Activated naive CD4-positive, alpha-beta T cell treated with anti-CD3 and anti-CD28 coated beads, Interleukin-2, amount 50 U/mL, for 16 hours (primary cell): ENCODE data around the gene SYNJ2.
"Not testable (repeated sequence)": the region's sequence is repeated elsewhere in the genome, so short reads cannot be mapped to it uniquely, and the experiment has no call there.

Experiments
- DNase-seq: peaks from one replicate; pipeline ENCODE4 v3.0.0-alpha.2; 2020

The SYNJ2 gene, protein sequence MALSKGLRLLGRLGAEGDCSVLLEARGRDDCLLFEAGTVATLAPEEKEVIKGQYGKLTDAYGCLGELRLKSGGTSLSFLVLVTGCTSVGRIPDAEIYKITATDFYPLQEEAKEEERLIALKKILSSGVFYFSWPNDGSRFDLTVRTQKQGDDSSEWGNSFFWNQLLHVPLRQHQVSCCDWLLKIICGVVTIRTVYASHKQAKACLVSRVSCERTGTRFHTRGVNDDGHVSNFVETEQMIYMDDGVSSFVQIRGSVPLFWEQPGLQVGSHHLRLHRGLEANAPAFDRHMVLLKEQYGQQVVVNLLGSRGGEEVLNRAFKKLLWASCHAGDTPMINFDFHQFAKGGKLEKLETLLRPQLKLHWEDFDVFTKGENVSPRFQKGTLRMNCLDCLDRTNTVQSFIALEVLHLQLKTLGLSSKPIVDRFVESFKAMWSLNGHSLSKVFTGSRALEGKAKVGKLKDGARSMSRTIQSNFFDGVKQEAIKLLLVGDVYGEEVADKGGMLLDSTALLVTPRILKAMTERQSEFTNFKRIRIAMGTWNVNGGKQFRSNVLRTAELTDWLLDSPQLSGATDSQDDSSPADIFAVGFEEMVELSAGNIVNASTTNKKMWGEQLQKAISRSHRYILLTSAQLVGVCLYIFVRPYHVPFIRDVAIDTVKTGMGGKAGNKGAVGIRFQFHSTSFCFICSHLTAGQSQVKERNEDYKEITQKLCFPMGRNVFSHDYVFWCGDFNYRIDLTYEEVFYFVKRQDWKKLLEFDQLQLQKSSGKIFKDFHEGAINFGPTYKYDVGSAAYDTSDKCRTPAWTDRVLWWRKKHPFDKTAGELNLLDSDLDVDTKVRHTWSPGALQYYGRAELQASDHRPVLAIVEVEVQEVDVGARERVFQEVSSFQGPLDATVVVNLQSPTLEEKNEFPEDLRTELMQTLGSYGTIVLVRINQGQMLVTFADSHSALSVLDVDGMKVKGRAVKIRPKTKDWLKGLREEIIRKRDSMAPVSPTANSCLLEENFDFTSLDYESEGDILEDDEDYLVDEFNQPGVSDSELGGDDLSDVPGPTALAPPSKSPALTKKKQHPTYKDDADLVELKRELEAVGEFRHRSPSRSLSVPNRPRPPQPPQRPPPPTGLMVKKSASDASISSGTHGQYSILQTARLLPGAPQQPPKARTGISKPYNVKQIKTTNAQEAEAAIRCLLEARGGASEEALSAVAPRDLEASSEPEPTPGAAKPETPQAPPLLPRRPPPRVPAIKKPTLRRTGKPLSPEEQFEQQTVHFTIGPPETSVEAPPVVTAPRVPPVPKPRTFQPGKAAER (N-terminal part only)

DNA sequence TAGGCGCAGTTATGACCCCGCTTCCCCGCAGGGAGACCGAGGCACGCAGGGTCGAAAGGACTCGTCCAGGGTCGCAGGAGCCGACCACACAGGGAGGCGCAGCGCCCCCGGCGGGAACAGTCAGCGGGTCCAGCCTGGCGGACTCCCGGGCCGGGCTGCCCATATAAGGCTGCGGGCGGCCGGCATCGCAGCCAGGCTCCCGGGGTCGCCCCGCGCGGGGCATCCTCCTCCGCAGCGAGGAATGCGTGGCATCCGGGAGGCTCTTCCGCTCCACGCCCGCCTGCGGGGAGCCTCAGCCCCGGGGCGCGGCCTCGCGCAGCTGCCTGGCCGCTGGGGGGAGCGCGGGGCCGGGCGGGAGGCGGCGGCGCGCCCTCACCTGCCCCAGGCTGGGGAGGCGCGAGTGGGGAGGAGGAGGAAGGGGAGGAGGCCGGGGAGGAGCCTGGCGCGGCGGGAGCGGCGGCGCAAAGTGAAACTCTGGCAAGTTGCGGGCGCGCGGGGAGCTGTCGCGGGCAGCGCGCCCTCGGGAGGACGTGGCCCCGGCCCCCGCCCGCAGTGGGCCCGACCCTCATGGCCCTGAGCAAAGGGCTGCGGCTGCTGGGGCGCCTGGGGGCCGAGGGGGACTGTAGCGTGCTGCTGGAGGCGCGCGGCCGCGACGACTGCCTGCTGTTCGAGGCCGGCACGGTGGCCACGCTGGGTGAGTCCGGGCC lies at the start of gene SYNJ2:
TSS of gene SYNJ2 (plus strand) at position 469 of the 707 bp plus-strand sequence. CDS start at position 568, 99 bp downstream.
- peak; percentile 81 for DNase-seq

DNA sequence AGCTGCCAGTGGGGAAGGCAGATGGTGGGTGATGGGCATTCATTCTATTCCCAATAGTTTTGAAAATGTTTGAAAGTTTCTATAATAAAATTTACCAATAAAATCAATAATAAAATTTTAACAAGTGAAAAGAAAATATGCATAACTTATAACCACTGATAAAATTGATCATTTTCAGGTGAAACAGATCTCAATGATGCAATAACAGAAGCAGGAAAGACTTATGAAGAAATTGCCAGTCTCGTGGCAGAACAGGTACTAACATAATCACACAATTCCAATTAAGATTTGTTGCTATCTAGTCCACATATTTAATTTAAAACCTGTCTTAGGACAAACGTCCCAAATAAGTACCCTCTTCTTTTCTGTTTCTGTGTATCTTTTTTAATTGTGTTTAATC lies 45.9 kb upstream of the SYNJ2 start:
- no peak for DNase-seq

DNA sequence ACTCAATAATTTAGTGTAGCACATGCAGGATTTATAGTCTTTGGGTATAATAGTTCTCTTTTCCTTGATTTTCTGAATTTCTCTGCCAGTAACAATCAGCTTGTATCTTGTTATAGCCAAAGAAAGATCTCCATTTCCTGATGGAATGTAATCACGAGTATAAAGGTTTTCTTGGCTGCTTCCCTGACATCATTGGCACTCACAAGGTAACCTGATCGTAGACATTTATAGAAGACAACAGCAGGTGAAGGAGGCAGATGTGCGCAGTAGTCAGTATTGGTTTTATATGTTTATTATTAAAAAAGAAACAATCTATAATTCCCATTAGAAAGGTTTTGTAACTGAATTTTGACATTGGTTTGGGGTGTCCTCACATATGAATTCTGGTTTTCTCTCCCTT lies 44.3 kb upstream of the SYNJ2 start:
- DNase-seq: no peak

DNA sequence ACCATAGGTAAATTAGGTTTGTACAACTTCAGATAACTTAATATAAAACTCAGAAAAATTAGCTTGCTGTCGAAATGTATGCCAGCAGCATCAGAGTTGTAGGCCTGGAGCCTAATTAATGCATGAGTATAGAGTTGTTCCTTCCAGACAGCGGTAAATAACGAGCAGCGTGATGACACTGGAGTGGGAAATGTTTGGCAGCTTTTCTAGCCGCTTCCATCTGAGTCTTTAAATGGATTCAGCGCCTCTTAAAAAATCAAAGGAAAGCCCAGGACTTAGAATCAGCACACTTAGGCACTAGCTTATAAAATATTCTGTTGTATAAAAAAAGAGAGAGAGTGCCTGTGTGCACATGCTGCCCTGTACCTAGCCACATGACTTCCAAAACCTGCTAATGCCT lies 43.7 kb upstream of the SYNJ2 start:
- DNase-seq: no peak

DNA sequence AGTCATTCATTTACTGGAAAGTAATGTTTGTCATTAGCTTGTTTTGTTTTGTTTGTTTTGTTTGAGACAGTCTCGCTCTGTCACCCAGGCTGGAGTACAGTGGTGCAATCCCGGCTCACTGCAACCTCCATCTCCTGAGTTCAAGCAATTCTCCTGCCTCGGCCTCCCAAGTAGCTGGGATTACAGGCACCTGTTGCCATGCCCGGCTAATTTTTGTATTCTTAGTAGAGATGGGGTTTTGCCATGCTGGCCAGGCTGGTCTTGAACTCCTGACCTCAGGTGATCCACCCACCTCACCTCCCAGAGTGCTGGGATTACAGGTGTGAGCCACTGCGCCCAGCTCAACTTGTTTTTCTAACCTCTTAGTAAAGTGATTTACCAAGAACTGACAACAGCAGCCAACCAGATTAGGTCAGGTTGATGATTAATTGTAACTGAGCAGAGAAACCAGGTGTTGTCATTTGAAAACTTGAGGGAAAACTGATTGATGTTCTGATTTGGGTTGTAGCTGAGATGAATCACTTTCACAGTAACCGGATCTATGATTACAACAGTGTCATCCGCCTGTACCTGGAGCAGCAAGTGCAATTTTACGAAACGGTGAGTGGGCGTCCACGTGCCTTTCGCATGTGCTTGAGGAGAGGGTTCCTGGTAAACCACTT lies 41.2 kb upstream of the SYNJ2 start:
- DNase-seq: peak; percentile 64

DNA sequence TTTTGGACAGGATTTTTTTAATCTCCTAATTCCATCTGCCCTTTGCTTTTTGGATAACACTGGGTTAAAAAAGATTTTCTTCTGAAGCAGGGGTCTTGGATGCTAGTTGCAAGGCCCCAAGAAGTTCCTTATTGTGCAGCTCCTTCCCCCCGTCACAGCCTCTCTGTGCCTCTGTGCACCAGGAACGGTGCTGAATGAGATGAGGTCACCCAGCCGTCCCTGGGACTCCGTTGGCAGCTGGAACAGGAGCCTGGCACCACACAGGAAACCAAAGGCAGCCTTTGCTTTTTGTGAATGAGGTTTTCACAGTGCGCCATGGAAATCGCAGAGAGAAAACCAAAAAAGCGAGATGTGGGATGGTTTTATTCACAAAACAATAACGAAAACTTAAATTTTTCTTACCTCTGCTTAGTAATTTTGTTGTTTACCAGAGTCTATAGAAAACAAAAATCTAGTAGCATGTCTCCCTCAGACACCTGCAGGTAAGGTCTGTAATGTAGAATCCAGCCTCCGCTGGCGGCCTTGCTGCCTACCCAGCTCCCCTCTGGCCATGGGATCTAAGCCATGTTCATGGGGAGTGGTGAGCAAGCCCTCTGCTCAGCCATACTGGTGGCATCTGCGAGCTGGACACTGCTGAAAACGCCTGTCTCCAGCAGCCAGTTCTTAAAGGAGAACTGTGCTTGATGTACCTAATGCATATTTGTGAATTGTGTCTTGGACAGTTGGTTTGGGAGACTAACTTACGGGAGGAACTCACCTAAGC lies 40.4 kb upstream of the SYNJ2 start:
- no peak for DNase-seq

DNA sequence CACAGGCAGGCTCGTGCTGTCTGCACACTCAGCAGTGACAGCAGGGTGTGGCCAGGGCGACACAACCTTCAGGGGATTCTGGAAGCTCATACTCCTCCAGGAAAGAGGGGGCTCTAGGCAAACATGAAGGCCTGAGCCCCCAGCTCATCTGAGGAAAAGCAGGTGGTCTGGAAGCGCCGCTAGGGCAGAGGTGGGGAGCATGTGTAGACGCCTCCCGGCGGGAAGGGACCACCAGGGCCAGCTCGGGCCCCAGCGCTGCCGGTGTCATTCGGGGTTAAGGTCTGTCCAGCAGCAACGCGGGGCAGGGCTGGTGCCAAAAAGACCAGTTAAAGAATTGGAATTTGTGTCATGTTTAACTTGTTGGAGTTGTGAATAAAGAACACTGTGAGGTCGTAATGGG lies 39.3 kb upstream of the SYNJ2 start:
- DNase-seq: no peak

DNA sequence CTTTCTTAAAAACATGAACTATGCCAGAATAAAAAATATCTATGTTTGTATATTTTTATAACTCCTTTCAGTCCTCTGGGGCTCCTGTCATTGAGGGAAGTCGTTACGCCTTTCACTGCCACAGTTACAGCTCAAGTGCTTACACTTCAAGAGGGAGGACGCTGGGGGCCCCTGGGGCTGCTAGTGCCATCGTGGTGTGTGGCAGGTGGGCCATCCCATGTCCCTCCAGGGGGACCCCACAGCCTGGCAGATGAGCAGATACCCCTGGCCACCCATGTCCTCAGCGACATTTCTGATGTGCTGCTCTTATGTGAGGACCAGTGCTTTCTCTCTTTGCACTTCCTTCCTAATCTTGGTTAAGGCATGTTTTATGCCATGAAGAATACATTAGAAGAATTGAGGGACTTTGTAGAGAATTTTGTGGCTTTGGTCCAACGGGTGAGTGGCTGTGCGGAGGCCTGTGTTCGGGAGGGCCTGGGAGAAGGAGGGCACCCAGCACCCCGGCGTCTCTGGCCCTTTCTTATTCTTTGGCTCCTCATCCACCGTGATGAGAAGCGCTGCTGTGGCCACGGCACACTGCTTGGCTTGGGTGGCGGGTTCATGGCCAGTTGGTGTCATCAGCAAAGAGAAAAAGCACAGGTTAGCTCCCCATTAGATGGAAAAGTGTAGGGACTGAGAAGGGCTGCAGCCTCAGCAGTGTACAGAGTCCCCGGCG lies 38.3 kb upstream of the SYNJ2 start:
- DNase-seq: no peak

DNA sequence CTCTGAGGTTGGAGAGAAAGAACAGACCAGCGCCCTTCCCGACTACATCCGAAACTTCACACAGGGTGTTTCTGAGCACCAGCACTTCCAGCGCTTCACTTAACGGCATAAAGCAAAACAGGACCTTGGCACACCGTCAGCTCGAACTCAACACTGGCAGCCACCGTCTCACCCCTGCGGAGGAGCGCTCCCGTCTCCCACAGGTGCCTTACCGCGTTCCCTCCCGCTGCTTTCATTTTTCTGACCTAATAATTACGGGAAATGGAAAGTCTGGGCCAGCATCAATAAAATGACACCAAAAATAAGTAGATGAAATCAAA lies 37.7 kb upstream of the SYNJ2 start:
- DNase-seq: no peak

DNA sequence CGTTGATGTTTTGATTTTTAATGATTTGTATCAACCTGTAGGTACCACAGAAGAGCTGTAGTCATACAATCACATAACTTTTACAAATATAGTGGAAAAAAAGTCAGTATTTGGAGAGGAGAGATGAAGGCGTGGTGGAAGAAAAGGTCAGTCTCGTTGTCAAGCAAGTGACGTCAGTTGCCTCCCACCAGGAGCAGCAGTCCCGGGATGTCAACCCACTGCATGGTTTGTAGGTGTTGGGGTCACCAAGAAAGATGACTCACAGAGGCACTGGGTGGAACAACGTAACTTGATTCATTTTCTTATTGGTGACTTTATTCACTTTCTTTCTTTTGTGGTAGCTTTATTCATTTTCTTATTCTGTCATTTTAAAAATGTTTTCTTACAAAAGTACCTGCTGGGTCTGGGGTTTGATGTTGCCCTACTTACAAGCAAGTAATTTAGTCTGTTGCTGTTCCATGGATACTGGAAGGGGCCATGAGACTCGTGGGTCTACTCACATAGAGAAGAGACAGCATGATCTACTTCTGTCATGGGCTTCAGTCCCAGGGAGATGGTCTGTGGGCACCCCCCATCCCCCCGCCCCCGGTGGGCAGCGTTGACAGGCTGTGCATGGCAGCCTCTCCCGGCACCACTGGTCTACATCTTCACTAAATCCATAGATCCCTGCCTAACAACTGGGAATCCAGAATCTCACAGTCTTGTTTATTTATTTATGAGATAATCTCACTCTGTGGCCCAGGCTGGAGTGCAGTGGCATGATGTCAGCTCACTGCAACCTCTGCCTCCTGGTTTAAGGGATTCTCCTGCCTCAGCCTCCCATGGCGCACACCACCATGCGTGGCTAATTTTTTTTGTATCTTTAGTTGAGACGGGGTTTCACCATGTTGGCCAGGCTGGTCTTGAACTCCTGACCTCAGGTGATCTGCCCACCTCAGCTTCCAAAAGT lies 36.4 kb upstream of the SYNJ2 start:
- peak; percentile 37 for DNase-seq

DNA sequence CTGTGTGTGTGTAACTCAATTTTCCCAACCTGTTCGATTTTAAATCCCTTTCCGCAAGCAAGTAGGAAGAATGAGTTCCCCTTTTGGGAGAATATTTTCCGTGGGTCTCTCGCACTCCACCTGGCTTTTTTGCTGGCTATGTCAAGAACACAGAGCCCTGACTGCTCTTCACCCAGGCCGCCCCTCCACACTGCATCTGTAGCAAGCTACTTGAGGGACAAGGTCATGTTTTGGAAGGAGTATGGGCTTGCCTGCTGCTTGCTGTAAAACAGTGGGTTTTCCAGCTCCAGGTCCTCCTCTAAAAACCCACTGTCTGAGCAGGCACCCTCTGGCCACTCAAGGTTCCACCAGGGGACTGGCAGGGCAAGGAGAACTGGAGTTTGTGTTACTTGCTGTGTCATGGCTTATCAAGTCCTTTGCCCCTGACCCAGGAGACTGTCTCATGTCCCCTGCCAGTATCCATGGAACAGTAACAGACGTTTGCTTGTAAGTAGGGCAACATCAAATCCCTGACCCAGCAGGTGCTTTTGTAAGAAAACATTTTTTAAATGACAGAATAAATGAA lies 35.5 kb upstream of the SYNJ2 start:
- no peak for DNase-seq

DNA sequence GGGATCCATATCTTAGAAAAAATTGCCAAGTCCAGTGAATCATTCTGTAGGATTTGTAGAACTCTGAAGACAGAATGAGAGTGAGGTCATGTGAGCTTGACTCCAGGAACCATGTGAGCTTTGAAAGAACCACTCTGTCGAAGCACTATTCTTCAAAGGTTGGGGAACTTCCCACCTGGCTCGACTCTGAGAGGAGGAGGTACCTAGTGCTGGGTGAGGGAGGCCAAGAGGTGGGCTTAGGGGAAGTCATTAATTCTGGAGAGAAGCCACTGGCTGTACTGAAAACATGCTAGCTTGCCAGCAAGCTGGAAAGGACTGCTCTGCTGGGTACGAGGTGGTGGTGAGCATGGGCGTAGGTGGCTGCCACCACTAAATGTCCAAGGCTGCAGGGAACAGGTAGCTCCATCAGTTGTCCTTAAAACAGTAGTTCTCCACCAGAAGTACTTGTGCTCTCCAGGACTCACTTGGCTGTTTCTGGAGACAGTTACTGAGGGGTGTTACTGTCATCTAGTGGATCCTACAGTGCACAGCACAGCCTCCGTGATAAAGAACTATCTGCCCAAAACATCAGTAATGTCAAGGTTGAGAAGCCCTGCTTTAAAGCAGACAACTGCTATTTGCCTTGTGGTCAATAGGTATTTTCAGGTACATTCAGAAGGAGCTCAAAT lies 34.7 kb upstream of the SYNJ2 start:
- no peak for DNase-seq

DNA sequence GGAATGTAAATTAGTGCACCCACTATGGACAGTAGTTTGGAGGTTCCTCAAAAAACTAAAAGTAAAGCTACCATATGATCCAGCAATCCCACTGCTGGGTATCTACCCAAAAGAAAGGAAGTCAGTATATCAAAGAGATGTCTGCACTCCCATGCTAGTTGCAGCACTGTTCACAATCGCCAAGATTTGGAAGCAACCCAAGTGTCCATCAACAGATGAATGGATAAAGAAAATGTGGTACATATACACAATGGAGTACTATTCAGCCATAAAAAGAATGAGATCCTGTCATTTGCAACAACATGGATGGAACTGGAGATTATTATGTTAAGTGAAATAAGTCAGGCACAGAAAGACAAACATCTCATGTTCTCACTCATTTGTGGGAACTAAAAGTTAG lies 30.8 kb upstream of the SYNJ2 start:
- DNase-seq: not testable (repeated sequence)

DNA sequence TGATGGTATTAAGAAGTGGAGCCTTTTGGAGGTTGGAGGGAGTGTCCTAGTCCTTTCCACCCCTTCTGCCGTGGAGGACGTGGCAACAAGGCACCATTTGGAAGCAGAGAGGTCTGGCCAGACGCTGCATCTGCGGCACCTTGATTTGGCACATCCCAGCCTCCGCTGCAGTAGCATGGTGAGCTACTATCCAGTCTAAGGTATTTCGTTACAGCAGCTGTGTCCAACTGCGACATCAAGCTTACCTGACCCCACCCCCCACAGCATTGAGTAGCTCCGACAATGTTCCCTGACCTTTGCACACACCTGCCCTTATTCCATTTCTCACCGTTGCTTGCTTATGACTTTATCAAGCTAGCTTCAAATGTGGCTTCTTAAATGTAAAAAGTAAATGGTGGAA lies 29.8 kb upstream of the SYNJ2 start:
- DNase-seq: no peak

DNA sequence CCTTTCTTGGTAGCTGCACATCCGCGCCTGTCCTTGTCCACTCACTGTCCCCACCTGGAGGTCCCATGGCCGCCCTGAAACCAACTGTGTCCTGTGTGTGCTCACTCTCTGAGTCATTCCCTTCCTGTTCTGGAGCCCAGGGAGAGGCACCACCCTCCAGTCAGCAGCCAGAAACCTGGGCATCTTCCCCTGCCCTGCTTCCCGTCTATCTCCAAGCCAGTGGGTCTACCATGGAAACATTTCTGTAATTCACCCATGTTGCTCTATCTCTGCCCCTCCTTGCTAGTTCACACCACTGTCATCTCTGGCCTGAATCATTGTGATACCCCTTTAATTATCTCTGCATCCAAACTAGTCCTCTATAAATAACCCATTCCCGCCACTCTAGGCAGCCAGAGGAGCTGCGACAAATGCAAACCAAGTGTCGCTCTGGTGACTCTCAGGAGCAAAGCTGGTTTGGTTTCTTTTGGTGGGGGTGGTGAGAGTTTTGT lies 28.8 kb upstream of the SYNJ2 start:
- DNase-seq: no peak

DNA sequence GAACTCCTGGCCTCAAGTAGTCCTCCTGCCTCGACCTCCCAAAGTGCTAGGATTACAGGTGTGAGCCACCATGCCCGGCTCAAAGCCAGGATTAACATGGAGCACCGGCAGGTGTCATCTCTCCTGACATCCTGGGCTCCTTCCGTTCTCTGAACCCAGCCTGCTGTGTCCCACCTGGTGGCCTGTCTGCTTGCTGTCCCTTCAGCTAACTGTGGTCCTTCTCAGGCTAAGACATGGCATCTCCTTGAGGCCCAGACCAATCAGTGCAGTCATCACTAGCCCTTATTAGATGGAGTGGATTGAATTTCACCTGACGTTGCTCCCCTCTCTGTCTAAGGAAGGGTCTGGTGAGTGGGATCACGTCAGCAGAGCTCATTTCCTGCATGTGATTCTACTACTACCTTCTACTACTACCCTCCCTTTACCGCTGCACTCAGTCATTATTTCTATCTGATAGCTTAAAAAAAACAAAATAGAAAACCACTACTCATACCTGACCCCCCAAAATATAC lies 28.0 kb upstream of the SYNJ2 start:
- DNase-seq: no peak

DNA sequence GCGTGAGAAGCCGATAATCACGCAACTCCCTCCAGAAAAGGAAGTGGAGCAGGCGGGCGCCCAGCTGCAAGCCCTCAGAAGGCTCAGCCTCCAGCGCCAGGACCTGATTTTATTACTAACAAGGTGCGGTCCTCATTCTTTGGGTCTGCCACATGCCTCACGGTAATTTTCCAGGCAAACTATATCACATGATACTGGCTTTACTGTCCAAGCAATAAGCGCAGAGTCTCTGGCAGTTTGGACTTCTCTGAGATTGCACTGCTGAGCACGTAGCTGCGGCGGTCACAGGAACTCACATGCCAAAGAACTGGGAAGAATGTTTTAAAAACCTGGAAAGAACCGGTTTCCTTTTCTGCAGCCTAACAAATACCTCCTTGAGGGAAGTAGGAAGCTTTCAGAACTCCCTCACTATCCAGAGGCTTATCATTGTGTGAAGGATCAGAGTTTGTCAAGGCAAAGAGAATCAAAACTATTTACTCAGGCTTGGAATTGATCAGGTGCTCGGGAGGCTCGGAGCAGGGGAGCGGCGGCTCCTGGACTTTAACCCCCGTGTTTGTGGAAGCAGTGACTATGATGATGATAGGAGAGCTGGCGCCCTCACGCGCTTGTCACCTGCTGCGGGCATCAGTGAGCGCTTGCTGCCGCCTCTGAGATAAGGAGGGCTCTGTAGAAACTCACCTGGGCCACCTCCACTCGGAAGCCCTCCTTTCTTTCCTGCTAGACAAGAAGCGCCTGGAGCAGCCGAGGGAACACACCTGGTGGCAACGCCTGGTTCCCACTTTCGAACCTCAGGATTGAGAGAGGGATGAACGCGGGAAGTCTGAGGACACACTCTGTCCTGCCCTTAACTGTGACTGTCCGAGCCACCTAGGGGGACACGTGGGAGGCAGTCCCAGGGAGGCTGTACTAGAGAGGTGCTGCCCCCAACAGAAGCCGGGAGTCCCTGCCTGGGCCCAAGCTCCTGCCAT lies 27.2 kb upstream of the SYNJ2 start:
- no peak for DNase-seq
